RWPE1 (cell line): ENCODE data around the gene TENM4.

Source experiments
- CTCF ChIA-PET: fragments of 350-600 bp; sonication (Branson Sonifier 250); formaldehyde crosslinking; extraction: SDS; loops from one replicate; lab custom pipeline; 2021; lab: Yijun Ruan, JAX
- POLR2A ChIA-PET: fragments of 400-600 bp; formaldehyde crosslinking; extraction: SDS; loops from one replicate; lab custom pipeline; 2020; ENCODE audit warnings: antibody characterized with exemption; ENCODE audit not compliant: low non-redundant PET; lab: Yijun Ruan, JAX
- DNase-seq: peaks from one replicate; pipeline ENCODE4 v3.0.0; 2012; ENCODE audit warnings: low spot score
- H3K27ac ChIP-seq: fragments of 450-650 bp; 2 replicates; pipeline ENCODE4 v1.5.1; 2017
- TF ChIP-seq, protein P1 (sequence below): fragments of 450-650 bp; conservative IDR thresholded peaks from 2 replicates; pipeline ENCODE4 v1.5.1; 2017; ENCODE audit warnings: low read depth, mild to moderate bottlenecking

The TENM4 gene

GRCh38 chr11:78767027-78767932, 673.5 kb downstream of the TENM4 start:
- ChIA-PET CTCF (no interaction called here), POLR2A (no interaction called here)
- TF ChIP-seq, protein P1, sequence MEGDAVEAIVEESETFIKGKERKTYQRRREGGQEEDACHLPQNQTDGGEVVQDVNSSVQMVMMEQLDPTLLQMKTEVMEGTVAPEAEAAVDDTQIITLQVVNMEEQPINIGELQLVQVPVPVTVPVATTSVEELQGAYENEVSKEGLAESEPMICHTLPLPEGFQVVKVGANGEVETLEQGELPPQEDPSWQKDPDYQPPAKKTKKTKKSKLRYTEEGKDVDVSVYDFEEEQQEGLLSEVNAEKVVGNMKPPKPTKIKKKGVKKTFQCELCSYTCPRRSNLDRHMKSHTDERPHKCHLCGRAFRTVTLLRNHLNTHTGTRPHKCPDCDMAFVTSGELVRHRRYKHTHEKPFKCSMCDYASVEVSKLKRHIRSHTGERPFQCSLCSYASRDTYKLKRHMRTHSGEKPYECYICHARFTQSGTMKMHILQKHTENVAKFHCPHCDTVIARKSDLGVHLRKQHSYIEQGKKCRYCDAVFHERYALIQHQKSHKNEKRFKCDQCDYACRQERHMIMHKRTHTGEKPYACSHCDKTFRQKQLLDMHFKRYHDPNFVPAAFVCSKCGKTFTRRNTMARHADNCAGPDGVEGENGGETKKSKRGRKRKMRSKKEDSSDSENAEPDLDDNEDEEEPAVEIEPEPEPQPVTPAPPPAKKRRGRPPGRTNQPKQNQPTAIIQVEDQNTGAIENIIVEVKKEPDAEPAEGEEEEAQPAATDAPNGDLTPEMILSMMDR: no peak
- no peak for DNase-seq
- no peak overlapping the region for H3K27ac ChIP-seq

DNA sequence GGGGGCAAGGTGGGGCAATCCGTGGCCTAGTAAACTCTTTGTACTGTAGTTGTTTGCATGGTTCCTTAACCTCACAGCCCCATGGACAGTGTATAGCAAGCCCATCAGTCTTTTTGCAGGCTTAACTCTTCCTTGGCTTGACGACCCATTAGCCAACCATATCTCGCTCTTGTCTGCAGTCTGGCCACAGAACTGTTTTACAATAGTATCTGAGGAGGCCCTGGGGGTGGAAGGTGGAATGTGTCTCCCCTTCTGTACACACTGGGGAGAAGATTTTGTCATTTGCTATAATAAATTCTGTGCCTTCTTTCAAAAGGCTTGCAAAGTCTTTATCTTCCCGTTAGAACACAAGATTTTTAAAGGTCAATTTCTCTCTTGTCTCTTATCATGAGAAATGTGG, 675.9 kb downstream of the TENM4 start:
- H3K27ac ChIP-seq: no peak overlapping the region
- TF ChIP-seq, protein P1: no peak
- DNase-seq: no peak
- ChIA-PET CTCF (interaction anchor here (0.6 kb wide), 1 partner anchor 18 kb away, joined by 3 read pairs; no protein-coding TSS in a partner anchor), POLR2A (no interaction called here)

- ChIA-PET CTCF (no interaction called here), POLR2A (no interaction called here)
- no peak for DNase-seq
- TF ChIP-seq, protein P1: no peak
- no peak overlapping the region for H3K27ac ChIP-seq
These were observed 677.2 kb downstream of the TENM4 start for GRCh38 chr11:78763664-78764063.

- POLR2A ChIA-PET: no interaction called here
These were observed 678.7 kb downstream of the TENM4 start for GRCh38 chr11:78762105-78762504.

GRCh38 chr11:78759071-78759470, 681.8 kb downstream of the TENM4 start:
- no peak overlapping the region for H3K27ac ChIP-seq
- TF ChIP-seq, protein P1: no peak
- CTCF ChIA-PET: no interaction called here
- POLR2A ChIA-PET: no interaction called here
- no peak for DNase-seq

More at GRCh38 chr11:78762105-78762504, 678.7 kb downstream of the TENM4 start:
- CTCF ChIA-PET: no interaction called here
- TF ChIP-seq, protein P1: no peak
- H3K27ac ChIP-seq: no peak overlapping the region
- DNase-seq: no peak

- TF ChIP-seq, protein P1: no peak
- ChIA-PET CTCF (interaction anchor here (0.6 to 0.7 kb wide), 2 partner anchors 36 to 652 kb away, joined by 4 read pairs; no protein-coding TSS in a partner anchor), POLR2A (no interaction called here)
- H3K27ac ChIP-seq: no peak overlapping the region
- DNase-seq: no peak
These were observed 687.5 kb downstream of the TENM4 start for GRCh38 chr11:78753297-78753696.
